Small intestine (tissue), 7 donors: Measurements from ENCODE around the gene TRIM13. TPM values are rescaled to one million over a fixed set of nuclear protein-coding genes. Genes with fewer than 3 reads are reported as not detected.

Experiments
- DNase-seq, 2 donors: peaks; one replicate each; pipeline versions ENCODE4 v3.0.0 to v3.0.0-alpha.2; 2013
- FAIRE-seq: peaks from 2 replicates; lab custom pipeline; 2012; peaks lifted over from hg19 to GRCh38; lab: Jason Lieb, UNC
- H3K27ac ChIP-seq, 3 donors: one replicate each; pipeline ENCODE4 v1.5.1; 2013; ENCODE audit warnings: low read length in 2 of 3, mild to moderate bottlenecking in 2 of 3, control low read depth in 1 of 3, inconsistent platforms in 1 of 3, low read depth in 1 of 3, moderate library complexity in 1 of 3
- H3K27me3 ChIP-seq, 3 donors: one replicate each; pipeline ENCODE4 v1.6.1; 2013; ENCODE audit warnings: low read length in 3 of 3, inconsistent platforms in 1 of 3; ENCODE audit not compliant: control insufficient read depth in 3 of 3, insufficient read depth in 3 of 3
- H3K36me3 ChIP-seq, 3 donors: one replicate each; pipeline ENCODE4 v1.6.1; 2013; ENCODE audit warnings: low read length in 3 of 3, inconsistent platforms in 1 of 3, low read depth in 1 of 3, mild to moderate bottlenecking in 1 of 3, moderate library complexity in 1 of 3; ENCODE audit not compliant: control insufficient read depth in 3 of 3, insufficient read depth in 2 of 3
- H3K4me1 ChIP-seq, 3 donors: one replicate each; pipeline ENCODE4 v1.6.1; 2013; ENCODE audit warnings: low read length in 2 of 3, inconsistent platforms in 1 of 3, low read depth in 1 of 3, mild to moderate bottlenecking in 1 of 3, moderate library complexity in 1 of 3; ENCODE audit not compliant: control insufficient read depth in 3 of 3, insufficient read depth in 2 of 3
- H3K4me3 ChIP-seq, 3 donors: one replicate each; pipeline ENCODE4 v1.5.1; 2013; ENCODE audit warnings: low read length in 3 of 3, control low read depth in 1 of 3, inconsistent platforms in 1 of 3, low read depth in 1 of 3, mild to moderate bottlenecking in 1 of 3, moderate library complexity in 1 of 3
- H3K9me3 ChIP-seq, 2 donors: one replicate each; pipeline ENCODE4 v1.6.1; 2013; ENCODE audit warnings: low read depth in 1 of 2, low read length in 1 of 2; ENCODE audit not compliant: control insufficient read depth in 2 of 2, insufficient read depth in 1 of 2
- WGBS, 3 donors: extraction: QIAGEN DNeasy Blood & Tissue Kit; methylation state at CpG; one replicate each; pipeline ENCODE4 v1.1.7; 2013; 5-methylcytosine and 5-hydroxymethylcytosine counted together
- polyA plus RNA-seq, 4 donors: library from polyadenylated mRNA; stranded (reverse) in 3 of 4; unstranded in 1 of 4; fragments of 200-250 nt in 3 of 4; fragments of 120-200 nt in 1 of 4; gene quantifications; one replicate each; pipeline versions ENCODE4 v1.2.1 to v1.2.3, GENCODE V29; 2013
- donor health status: healthy with polysubstance abuse.
- donor health status: control.
- donor health status: control.
- donor health status: Bipolar disorder and iron deficiency.
- donor health status: healthy.

TRIM13 gene
- polyA plus RNA-seq, 4 donors: 9.2 to 31.5 (median 10.9) TPM

GRCh38 chr13:50017819-50018218, 21.0 kb downstream of the TRIM13 start:
- Histone ChIP-seq H3K9me3 (no peaks in the 10 kb centered on the region), H3K4me1 (no peaks in the 10 kb centered on the region), H3K36me3 (peaks cover 3 to 24% (median 5%) of the 10 kb centered on the region in 3 donors), H3K27ac (no peak overlapping the region), H3K27me3 (no peaks in the 10 kb centered on the region), H3K4me3 (no peak overlapping the region)
- DNase-seq (no peak), FAIRE-seq (no peak)

GRCh38 chr13:50025436-50025835, 28.6 kb downstream of the TRIM13 start:
- H3K27ac ChIP-seq: no peak overlapping the region
- peaks cover 0 to 20% (median 0%) of the 10 kb centered on the region in 3 donors for H3K36me3 ChIP-seq
- H3K4me3 ChIP-seq: no peak overlapping the region
- H3K27me3 ChIP-seq: no peaks in the 10 kb centered on the region
- 68 to 97% (median 79%) methylated on average over 1 of the region's 1 CpG for WGBS, 3 donors
- no peaks in the 10 kb centered on the region for H3K9me3 ChIP-seq
- H3K4me1 ChIP-seq: peaks cover 0 to 3% (median 1%) of the 10 kb centered on the region in 3 donors
- DNase-seq (no peak), FAIRE-seq (no peak)

GRCh38 chr13:50026788-50027473, 30.1 kb downstream of the TRIM13 start:
- H3K4me3 ChIP-seq: no peak overlapping the region
- FAIRE-seq: no peak
- no peaks in the 10 kb centered on the region for H3K9me3 ChIP-seq
- no peaks in the 10 kb centered on the region for H3K27me3 ChIP-seq
- peaks cover 0 to 3% (median 1%) of the 10 kb centered on the region in 3 donors for H3K4me1 ChIP-seq
- 40 to 60% (median 60%) methylated on average over 2 of the region's 2 CpGs for WGBS, 3 donors
- peaks cover 0 to 12% (median 0%) of the 10 kb centered on the region in 3 donors for H3K36me3 ChIP-seq
- H3K27ac ChIP-seq: peak overlapping the region in 1 of 3 donors; percentile 8
- peak; percentile 28 to 66 for DNase-seq

GRCh38 chr13:50030315-50030714, 33.5 kb downstream of the TRIM13 start:
- Histone ChIP-seq H3K9me3 (no peaks in the 10 kb centered on the region), H3K36me3 (peaks cover 0 to 3% (median 0%) of the 10 kb centered on the region in 3 donors), H3K4me1 (peaks cover 0 to 3% (median 1%) of the 10 kb centered on the region in 3 donors), H3K4me3 (no peak overlapping the region), H3K27ac (no peak overlapping the region), H3K27me3 (no peaks in the 10 kb centered on the region)
- 89 to 95% (median 92%) methylated on average over 3 of the region's 3 CpGs for WGBS, 3 donors
- no peak for FAIRE-seq
- DNase-seq: no peak

GRCh38 chr13:50033725-50034124, 36.9 kb downstream of the TRIM13 start:
- Histone ChIP-seq H3K27ac (no peak overlapping the region), H3K4me3 (no peak overlapping the region), H3K4me1 (no peaks in the 10 kb centered on the region), H3K9me3 (no peaks in the 10 kb centered on the region), H3K27me3 (no peaks in the 10 kb centered on the region), H3K36me3 (peaks cover 0 to 3% (median 0%) of the 10 kb centered on the region in 3 donors)
- DNase-seq (no peak), FAIRE-seq (no peak)

GRCh38 chr13:50037788-50038187, 40.9 kb downstream of the TRIM13 start:
- FAIRE-seq: no peak
- peaks cover 0 to 12% (median 0%) of the 10 kb centered on the region in 3 donors for H3K36me3 ChIP-seq
- H3K27me3 ChIP-seq: no peaks in the 10 kb centered on the region
- no peak overlapping the region for H3K4me3 ChIP-seq
- no peaks in the 10 kb centered on the region for H3K9me3 ChIP-seq
- H3K27ac ChIP-seq: no peak overlapping the region
- no peaks in the 10 kb centered on the region for H3K4me1 ChIP-seq
- DNase-seq: no peak

- DNase-seq: no peak
- H3K9me3 ChIP-seq: no peaks in the 10 kb centered on the region
- no peak for FAIRE-seq
- 95 to 98% (median 97%) methylated on average over 6 of the region's 6 CpGs for WGBS, 3 donors
- no peaks in the 10 kb centered on the region for H3K27me3 ChIP-seq
- peaks cover 0 to 12% (median 0%) of the 10 kb centered on the region in 3 donors for H3K36me3 ChIP-seq
- H3K27ac ChIP-seq: no peak overlapping the region
- H3K4me3 ChIP-seq: no peak overlapping the region
- no peaks in the 10 kb centered on the region for H3K4me1 ChIP-seq
Observed at GRCh38 chr13:50038266-50038665, 41.4 kb downstream of the TRIM13 start.

GRCh38 chr13:50052478-50052877, 55.6 kb downstream of the TRIM13 start:
- no peak overlapping the region for H3K27ac ChIP-seq
- H3K27me3 ChIP-seq: no peaks in the 10 kb centered on the region
- 83 to 87% (median 85%) methylated on average over 4 of the region's 4 CpGs for WGBS, 3 donors
- H3K4me1 ChIP-seq: no peaks in the 10 kb centered on the region
- H3K36me3 ChIP-seq: peaks cover 0 to 10% (median 3%) of the 10 kb centered on the region in 3 donors
- H3K9me3 ChIP-seq: peaks cover 0 to 6% of the 10 kb centered on the region in 2 donors
- no peak overlapping the region for H3K4me3 ChIP-seq
- DNase-seq (no peak), FAIRE-seq (no peak)

- Histone ChIP-seq H3K27ac (no peak overlapping the region), H3K9me3 (peaks cover 0 to 6% of the 10 kb centered on the region in 2 donors), H3K4me3 (no peak overlapping the region), H3K27me3 (no peaks in the 10 kb centered on the region), H3K36me3 (peaks cover 0 to 8% (median 3%) of the 10 kb centered on the region in 3 donors), H3K4me1 (no peaks in the 10 kb centered on the region)
- DNase-seq: no peak
- FAIRE-seq: no peak
- 72 to 93% (median 74%) methylated on average over 1 of the region's 1 CpG for WGBS, 3 donors
Observed at GRCh38 chr13:50053844-50054243, 57.0 kb downstream of the TRIM13 start.
